Bronchial epithelial cell (primary cell): ENCODE results near the gene RHOA. TPM values are rescaled to one million over a fixed set of nuclear protein-coding genes. Genes with fewer than 3 reads are reported as not detected.

Experiments
- DNase-seq: peaks from one replicate; pipeline ENCODE4 v3.0.0-alpha.2; 2010; ENCODE audit warnings: low read depth
- FAIRE-seq: peaks from 2 replicates; lab custom pipeline; 2011; peaks lifted over from hg19 to GRCh38; lab: Jason Lieb, UNC
- H3K27me3 ChIP-seq: 2 replicates; pipeline ENCODE4 v1.5.1; 2011; ENCODE audit warnings: low read length; ENCODE audit not compliant: control insufficient read depth, insufficient read depth
- H3K36me3 ChIP-seq: 2 replicates; pipeline ENCODE4 v1.5.1; 2011; ENCODE audit warnings: low read length; ENCODE audit not compliant: control insufficient read depth, insufficient read depth
- H3K4me3 ChIP-seq: 2 replicates; pipeline ENCODE4 v1.5.1; 2011; ENCODE audit warnings: mild to moderate bottlenecking, low read depth, low read length, control low read depth
- CTCF ChIP-seq: IDR thresholded peaks from 2 replicates; pipeline ENCODE4 v1.5.1; 2011; ENCODE audit warnings: mild to moderate bottlenecking, moderate library complexity, low read length, control low read depth, inconsistent platforms; ENCODE audit not compliant: insufficient read depth, severe bottlenecking
- total RNA-seq: library from RNA; depleted of rRNA; stranded (reverse); fragments of >200 nt; gene quantifications from 2 replicates; pipeline ENCODE4 v1.2.1, GENCODE V29; 2014

The RHOA gene
- total RNA-seq, 1 donor from 2014 or later, result 621 TPM

- no peak for FAIRE-seq
- Histone ChIP-seq H3K27me3 (no peaks in the 10 kb centered on the region), H3K36me3 (peaks cover 21% of the 10 kb centered on the region), H3K4me3 (no peak overlapping the region)
- no peak for DNase-seq
- no peak for TF ChIP-seq CTCF
Observed at GRCh38 chr3:49324768-49325167, 87.0 kb downstream of the RHOA start.

GRCh38 chr3:49316696-49317457 is 94.9 kb downstream of the RHOA start:
- Histone ChIP-seq H3K36me3 (peaks cover 20% of the 10 kb centered on the region), H3K27me3 (no peaks in the 10 kb centered on the region), H3K4me3 (no peak overlapping the region)
- DNase-seq (no peak), FAIRE-seq (no peak)
- TF ChIP-seq CTCF, result no peak

GRCh38 chr3:49313896-49314688 is 97.7 kb downstream of the RHOA start:
- DNase-seq (peak; percentile 57), FAIRE-seq (no peak)
- Histone ChIP-seq H3K27me3 (no peaks in the 10 kb centered on the region), H3K36me3 (peaks cover 26% of the 10 kb centered on the region), H3K4me3 (no peak overlapping the region)
- no peak for TF ChIP-seq CTCF

- H3K4me3 ChIP-seq, result no peak overlapping the region
- TF ChIP-seq CTCF, result no peak
- H3K27me3 ChIP-seq, result no peaks in the 10 kb centered on the region
- H3K36me3 ChIP-seq, result peaks cover 19% of the 10 kb centered on the region
- FAIRE-seq (no peak), DNase-seq (no peak)
Observed at GRCh38 chr3:49311283-49311682, 100.5 kb downstream of the RHOA start.

DNA sequence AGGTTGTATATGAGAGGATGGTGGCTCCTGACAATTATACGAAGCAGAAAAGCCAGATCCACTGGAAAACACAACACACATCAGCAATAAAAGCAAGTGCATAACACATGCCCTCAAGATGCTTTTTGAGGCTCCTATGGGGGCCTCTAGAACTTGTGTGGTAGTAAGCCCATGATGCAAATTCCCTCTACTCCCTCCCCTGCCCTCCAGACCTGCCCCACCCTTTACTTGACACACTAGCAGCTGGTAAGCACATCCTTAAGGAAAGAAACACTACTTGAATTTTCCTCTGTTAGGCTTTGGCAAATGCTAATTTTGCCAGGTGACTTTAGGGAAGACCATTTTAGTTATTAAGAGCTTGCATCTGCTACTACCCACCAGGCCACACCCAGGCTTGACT is 101.1 kb downstream of the RHOA start:
- no peak for TF ChIP-seq CTCF
- H3K36me3 ChIP-seq, result peaks cover 20% of the 10 kb centered on the region
- H3K27me3 ChIP-seq, result no peaks in the 10 kb centered on the region
- DNase-seq, result no peak
- FAIRE-seq, result no peak
- H3K4me3 ChIP-seq, result no peak overlapping the region

Other genes starting within 250 kb of the RHOA start
- 19.1 and 19.5 TPM in 2 replicates for gene CCDC71, start 245.6 kb downstream of the RHOA start, total RNA-seq
- 37.9 and 95.5 TPM in 2 replicates for gene KLHDC8B, start 240.4 kb downstream of the RHOA start, total RNA-seq
- gene C3orf62, start 134.7 kb downstream of the RHOA start, total RNA-seq, result 0.79 and 1.8 TPM in 2 replicates
- gene USP4, start 71.9 kb downstream of the RHOA start, total RNA-seq, result 25.5 and 28.5 TPM in 2 replicates
- 533 and 633 TPM in 2 replicates for gene GPX1, start 53.6 kb downstream of the RHOA start, total RNA-seq
- gene TCTA, start 447 bp upstream of the RHOA start, total RNA-seq, result 4.5 and 9.1 TPM in 2 replicates
- gene AMT, start 10.5 kb upstream of the RHOA start, total RNA-seq, result 0.79 and 2.2 TPM in 2 replicates
- gene NICN1, start 17.3 kb upstream of the RHOA start, total RNA-seq, result 1.3 and 3.3 TPM in 2 replicates
- 20.3 and 26.9 TPM in 2 replicates for gene DAG1, start 58.3 kb upstream of the RHOA start, total RNA-seq
- gene BSN, start 142.5 kb upstream of the RHOA start, total RNA-seq, result under 0.01 TPM in 1 of 2 replicates, not detected in the other